ENCODE measurements around the gene BNIP3.

GRCh38 chr10:131973160-131973951, 8.4 kb downstream of the BNIP3 start:
- no peak for TF ChIP-seq ELF4 (CRISPR knock-in tag; IDR thresholded peaks at IDR 0.05; ENCODE audit: low read depth)
- TF ChIP-seq, protein P1, sequence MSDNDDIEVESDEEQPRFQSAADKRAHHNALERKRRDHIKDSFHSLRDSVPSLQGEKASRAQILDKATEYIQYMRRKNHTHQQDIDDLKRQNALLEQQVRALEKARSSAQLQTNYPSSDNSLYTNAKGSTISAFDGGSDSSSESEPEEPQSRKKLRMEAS (CRISPR knock-in tag; IDR thresholded peaks at IDR 0.05): no peak
- no peak for TF ChIP-seq TCF7 (CRISPR knock-in tag; IDR thresholded peaks at IDR 0.05; ENCODE audit: low read depth)
- TF ChIP-seq, protein P2, sequence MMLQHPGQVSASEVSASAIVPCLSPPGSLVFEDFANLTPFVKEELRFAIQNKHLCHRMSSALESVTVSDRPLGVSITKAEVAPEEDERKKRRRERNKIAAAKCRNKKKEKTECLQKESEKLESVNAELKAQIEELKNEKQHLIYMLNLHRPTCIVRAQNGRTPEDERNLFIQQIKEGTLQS (CRISPR knock-in tag; conservative IDR thresholded peaks at IDR 0.05): no peak
- no peak for TF ChIP-seq CTCF (IDR thresholded peaks at IDR 0.05)
- TF ChIP-seq CREB1 (CRISPR knock-in tag; IDR thresholded peaks at IDR 0.05): no peak
- no peak for TF ChIP-seq PREB (CRISPR knock-in tag; IDR thresholded peaks at IDR 0.05; ENCODE audit: borderline replicate concordance)
- TF ChIP-seq, protein P3, sequence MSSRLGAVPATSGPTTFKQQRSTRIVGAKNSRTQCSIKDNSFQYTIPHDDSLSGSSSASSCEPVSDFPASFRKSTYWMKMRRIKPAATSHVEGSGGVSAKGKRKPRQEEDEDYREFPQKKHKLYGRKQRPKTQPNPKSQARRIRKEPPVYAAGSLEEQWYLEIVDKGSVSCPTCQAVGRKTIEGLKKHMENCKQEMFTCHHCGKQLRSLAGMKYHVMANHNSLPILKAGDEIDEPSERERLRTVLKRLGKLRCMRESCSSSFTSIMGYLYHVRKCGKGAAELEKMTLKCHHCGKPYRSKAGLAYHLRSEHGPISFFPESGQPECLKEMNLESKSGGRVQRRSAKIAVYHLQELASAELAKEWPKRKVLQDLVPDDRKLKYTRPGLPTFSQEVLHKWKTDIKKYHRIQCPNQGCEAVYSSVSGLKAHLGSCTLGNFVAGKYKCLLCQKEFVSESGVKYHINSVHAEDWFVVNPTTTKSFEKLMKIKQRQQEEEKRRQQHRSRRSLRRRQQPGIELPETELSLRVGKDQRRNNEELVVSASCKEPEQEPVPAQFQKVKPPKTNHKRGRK (CRISPR knock-in tag; IDR thresholded peaks at IDR 0.05; ENCODE audit: borderline replicate concordance): no peak

Measured in WTC11 (cell line).